HK-2 (cell line): ENCODE data around the gene RHAG.
"Not testable (repeated sequence)": the region's sequence is repeated elsewhere in the genome, so short reads cannot be mapped to it uniquely, and the experiment has no call there.

ENCODE experiments used
- DNase-seq: peaks from one replicate; pipeline ENCODE4 v3.0.0-alpha.2; 2018; ENCODE audit not compliant: unreplicated experiment

RHAG gene

GRCh38 chr6:49636713-49637349, at the start of gene RHAG:
Gene RHAG, minus strand, starts transcription at chr6:49636839. Its CDS starts 27 bp downstream, at chr6:49636812.
- DNase-seq, result no peak

- no peak for DNase-seq
Measured at GRCh38 chr6:49676671-49677281, 40.1 kb upstream of the RHAG start.

- no peak for DNase-seq
Measured at GRCh38 chr6:49675816-49676215, 39.2 kb upstream of the RHAG start.

- DNase-seq, result no peak
Measured at GRCh38 chr6:49668083-49668511, 31.5 kb upstream of the RHAG start.

GRCh38 chr6:49666930-49667757, 30.5 kb upstream of the RHAG start:
- DNase-seq, result no peak

- DNase-seq, result no peak
Measured at GRCh38 chr6:49666480-49666879, 29.8 kb upstream of the RHAG start.

GRCh38 chr6:49664817-49665216, 28.2 kb upstream of the RHAG start:
- DNase-seq, result no peak

- DNase-seq, result not testable (repeated sequence)
Measured at GRCh38 chr6:49664054-49664453, 27.4 kb upstream of the RHAG start.

GRCh38 chr6:49662892-49663261, 26.2 kb upstream of the RHAG start:
- DNase-seq, result no peak

GRCh38 chr6:49662231-49662891, 25.7 kb upstream of the RHAG start:
- no peak for DNase-seq

GRCh38 chr6:49653942-49654341, 17.3 kb upstream of the RHAG start:
- no peak for DNase-seq

GRCh38 chr6:49653438-49653837, 16.8 kb upstream of the RHAG start:
- no peak for DNase-seq

- DNase-seq, result no peak
Measured at GRCh38 chr6:49651239-49651638, 14.6 kb upstream of the RHAG start.

GRCh38 chr6:49649988-49650387, 13.3 kb upstream of the RHAG start:
- no peak for DNase-seq

- no peak for DNase-seq
Measured at GRCh38 chr6:49648036-49648435, 11.4 kb upstream of the RHAG start.

- no peak for DNase-seq
Measured at GRCh38 chr6:49647476-49647875, 10.8 kb upstream of the RHAG start.

GRCh38 chr6:49646942-49647341, 10.3 kb upstream of the RHAG start:
- DNase-seq, result no peak

GRCh38 chr6:49646130-49646824, 9.6 kb upstream of the RHAG start:
- no peak for DNase-seq

GRCh38 chr6:49645139-49645538, 8.5 kb upstream of the RHAG start:
- DNase-seq, result no peak

GRCh38 chr6:49639177-49639817, 2.7 kb upstream of the RHAG start:
- DNase-seq, result no peak

GRCh38 chr6:49637350-49637731, 702 bp upstream of the RHAG start:
- DNase-seq, result no peak
